ENCODE results near the gene OBSCN. TPM values are rescaled to one million over a fixed set of nuclear protein-coding genes. Genes with fewer than 3 reads are reported as not detected.

The OBSCN gene
- total and polyA plus RNA-seq, 2 of the 13 experiments (the other 11 are each of a cell fraction or from before 2014, with no cell fraction given), result 0.20 TPM

- TF ChIP-seq HOXA9 (CRISPR knock-in tag; IDR thresholded peaks at IDR 0.05; ENCODE audit: borderline replicate concordance), result no peak
- TF ChIP-seq BATF2 (CRISPR knock-in tag; IDR thresholded peaks at IDR 0.05), result no peak
- TF ChIP-seq ZBTB49 (CRISPR knock-in tag; IDR thresholded peaks at IDR 0.05; ENCODE audit: borderline replicate concordance), result no peak
- TF ChIP-seq ZNF691 (CRISPR knock-in tag; IDR thresholded peaks at IDR 0.05; ENCODE audit: borderline replicate concordance, low read depth), result no peak
- no peak for TF ChIP-seq PHF5A (CRISPR knock-in tag; IDR thresholded peaks at IDR 0.05; ENCODE audit: low read depth, unreplicated experiment)
- peak; percentile 73 for TF ChIP-seq SALL1 (CRISPR knock-in tag; IDR thresholded peaks at IDR 0.05)
- no peak for TF ChIP-seq E2F5 (CRISPR knock-in tag; conservative IDR thresholded peaks at IDR 0.05)
- no peak for TF ChIP-seq HNF1B (CRISPR knock-in tag; IDR thresholded peaks at IDR 0.05)
- TF ChIP-seq RARA (CRISPR knock-in tag; IDR thresholded peaks at IDR 0.05), result peak; percentile 89
- no peak for TF ChIP-seq ZNF800 (CRISPR knock-in tag; IDR thresholded peaks at IDR 0.05)
- TF ChIP-seq TCF7 (IDR thresholded peaks at IDR 0.05; ENCODE audit: low read depth), result no peak; the same call in 1 of the 2 replicates
- TF ChIP-seq SNAPC5 (CRISPR knock-in tag; IDR thresholded peaks at IDR 0.05; ENCODE audit: borderline replicate concordance), result no peak
- peak; percentile 14; the same call in 1 of the 2 replicates for TF ChIP-seq ZFY (CRISPR knock-in tag; IDR thresholded peaks at IDR 0.05)
- no peak for TF ChIP-seq SOX6 (IDR thresholded peaks at IDR 0.05)
- peak; percentile 77 for TF ChIP-seq SOX6 (CRISPR knock-in tag; IDR thresholded peaks at IDR 0.05)
- no peak for TF ChIP-seq ZNF501 (CRISPR knock-in tag; IDR thresholded peaks at IDR 0.05)
- TF ChIP-seq ELF1 (CRISPR knock-in tag; IDR thresholded peaks at IDR 0.05), result no peak
- peak; percentile 30; the same call in 1 of the 2 replicates for TF ChIP-seq ZNF574 (CRISPR knock-in tag; IDR thresholded peaks at IDR 0.05)
These were observed 215.7 kb downstream of the OBSCN start (continued) for GRCh38 chr1:228423404-228424053.
